Measurements from ENCODE around the gene LTBP3. TPM values are rescaled to one million over a fixed set of nuclear protein-coding genes. Genes with fewer than 3 reads are reported as not detected.
A peak's percentile ranks its signal among the peaks of the same experiment; 100 is the strongest.

Gene LTBP3
- total and polyA plus RNA-seq, 2 of the 4 experiments (the other 2 are of a cell fraction), result 6.6 to 145 TPM

- Histone ChIP-seq H3K36me3 (ENCODE audit: control insufficient read depth, insufficient read depth, low read length) (peaks cover 51% of the 10 kb centered on the region), H2AK5ac (ENCODE audit: low read depth, low read length) (no peak overlapping the region), H2BK20ac (ENCODE audit: low read depth, low read length) (no peak overlapping the region), H4K5ac (ENCODE audit: low read depth, low read length) (no peak overlapping the region), H3K14ac (replicated peaks; ENCODE audit: low read depth, low read length) (peak overlapping the region; percentile 91), H3K79me1 (ENCODE audit: low read depth in 1 of 2, low read length in 2 of 2) (peaks cover 0 to 21% of the 10 kb centered on the region in 2 experiments; a peak in 2 of 4 replicates), H3K4ac (ENCODE audit: low read depth, low read length) (no peak overlapping the region), H3K18ac (ENCODE audit: low read depth, low read length) (no peak overlapping the region), H3K4me3 (ENCODE audit: insufficient read depth, low read depth, low read length) (peak overlapping the region; percentile 72), H4K20me1 (ENCODE audit: insufficient read depth, low read length) (peaks cover 86% of the 10 kb centered on the region), H4K8ac (ENCODE audit: low read depth in 2 of 2, low read length in 2 of 2) (no peak overlapping the region), H2AK9ac (replicated peaks; ENCODE audit: low read depth, low read length, poor library complexity) (no peak overlapping the region), H2BK5ac (ENCODE audit: low read depth, low read length, poor library complexity, severe bottlenecking) (peak overlapping the region; percentile 96), H2BK120ac (ENCODE audit: low read depth, low read length) (no peak overlapping the region), H3K56ac (ENCODE audit: extremely low read depth, insufficient read depth, low read length) (peak overlapping the region; percentile 67), H2AFZ (replicated peaks; ENCODE audit: low read length, poor library complexity) (no peak overlapping the region), H2BK15ac (ENCODE audit: low read depth, low read length) (no peak overlapping the region), H3K23ac (ENCODE audit: low read depth, low read length) (peak overlapping the region; percentile 62; the same call in 1 of the 2 replicates), H3K4me2 (ENCODE audit: low read depth, low read length) (peak overlapping the region; percentile 81; the same call in 1 of the 2 replicates), H3K27ac (ENCODE audit: insufficient read depth, low read length) (peak overlapping the region; percentile 11; the same call in 1 of the 2 replicates), H3K9ac (ENCODE audit: low read depth, low read length) (peak overlapping the region; percentile 97), H3K27me3 (ENCODE audit: control insufficient read depth, insufficient read depth, low read length) (no peaks in the 10 kb centered on the region), H4K91ac (ENCODE audit: insufficient read depth, low read depth, low read length) (no peak overlapping the region), H3K9me1 (ENCODE audit: insufficient read depth, low read length) (no peaks in the 10 kb centered on the region), H3K9me3 (ENCODE audit: control insufficient read depth, insufficient read depth, low read length) (no peaks in the 10 kb centered on the region), H3K4me1 (ENCODE audit: control insufficient read depth, insufficient read depth, low read length) (no peaks in the 10 kb centered on the region)
- dilution Hi-C loops (cut with HindIII; ENCODE audit: low sequenced_read_pairs, unreplicated experiment) (no loop called here), intact Hi-C loops (cut with micrococcal nuclease) (no loop called here), in situ Hi-C loops (cut with MboI; ENCODE audit: low sequenced_read_pairs) (no loop called here)
- TF ChIP-seq FOS (IDR thresholded peaks at IDR 0.05; ENCODE audit: low read depth, low read length), result no peak
- no TSS peak for BruUV-seq (replicated peaks)
- ChIA-PET POLR2A (ENCODE audit: unreplicated experiment) (interaction anchor here (0.5 to 14.2 kb wide), 10 partner anchors 14 to 743 kb away, joined by 3 to 494 read pairs (median 4); partner anchors contain the start of gene ZNRD2), CTCF (no interaction called here)
- DNase-seq, result peak; percentile 33
- ATAC-seq (ENCODE audit: low read depth), result no peak
- WGBS, 2 experiments (ENCODE audit: extremely low coverage in 2 of 2, insufficient read length in 1 of 2), result no CpG with 5 or more reads among the region's 3 CpGs
These were observed 54.7 kb downstream of the LTBP3 start for GRCh38 chr11:65503368-65503948.

All from IMR-90 (cell line).